GM20431 (cell line): Measurements from ENCODE around the gene INTS14.
"Not testable (repeated sequence)": the region's sequence is repeated elsewhere in the genome, so short reads cannot be mapped to it uniquely, and the experiment has no call there.

ENCODE experiments used
- in situ Hi-C: fragments of 300-500 bp; cut with MseI, MboI; formaldehyde crosslinking; loops from one replicate; pipeline ENCODE4 v1.15.0; 2020; ENCODE audit warnings: low sequenced_read_pairs; ENCODE audit not compliant: unreplicated experiment

The INTS14 gene

GRCh38 chr15:65587094-65587493, 23.8 kb downstream of the INTS14 start:
- in situ Hi-C loops, result no loop called here

- in situ Hi-C loops, result no loop called here
Observed at GRCh38 chr15:65584241-65584640, 26.7 kb downstream of the INTS14 start.

- in situ Hi-C loops, result no loop called here
Observed at GRCh38 chr15:65583701-65584100, 27.2 kb downstream of the INTS14 start.

- in situ Hi-C loops, result no loop called here
Observed at GRCh38 chr15:65580287-65580686, 30.6 kb downstream of the INTS14 start.

GRCh38 chr15:65579762-65580161, 31.2 kb downstream of the INTS14 start:
- in situ Hi-C loops, result no loop called here

GRCh38 chr15:65578904-65579728, 31.8 kb downstream of the INTS14 start:
- in situ Hi-C loops, result no loop called here

GRCh38 chr15:65577129-65577996, 33.6 kb downstream of the INTS14 start:
- in situ Hi-C loops, result no loop called here

GRCh38 chr15:65576664-65577063, 34.3 kb downstream of the INTS14 start:
- in situ Hi-C loops, result no loop called here

GRCh38 chr15:65571971-65572370, 39.0 kb downstream of the INTS14 start:
- in situ Hi-C loops, result no loop called here

- in situ Hi-C loops, result no loop called here
Observed at GRCh38 chr15:65569728-65570127, 41.2 kb downstream of the INTS14 start.

GRCh38 chr15:65561934-65562333, 49.0 kb downstream of the INTS14 start:
- in situ Hi-C loops, result no loop called here

GRCh38 chr15:65559941-65560340, 51.0 kb downstream of the INTS14 start:
- in situ Hi-C loops, result no loop called here

GRCh38 chr15:65558997-65559760, 51.8 kb downstream of the INTS14 start:
- in situ Hi-C loops, result no loop called here

- in situ Hi-C loops, result no loop called here
Observed at GRCh38 chr15:65558336-65558735, 52.6 kb downstream of the INTS14 start.

GRCh38 chr15:65556622-65557021, 54.3 kb downstream of the INTS14 start:
- in situ Hi-C loops, result no loop called here

- in situ Hi-C loops, result no loop called here
Observed at GRCh38 chr15:65553691-65554090, 57.2 kb downstream of the INTS14 start.

GRCh38 chr15:65552851-65553250, 58.1 kb downstream of the INTS14 start:
- in situ Hi-C loops, result not testable (repeated sequence)

GRCh38 chr15:65551183-65551582, 59.7 kb downstream of the INTS14 start:
- in situ Hi-C loops, result no loop called here

GRCh38 chr15:65550681-65551098, 60.2 kb downstream of the INTS14 start:
- in situ Hi-C loops, result no loop called here

- in situ Hi-C loops, result not testable (repeated sequence)
Observed at GRCh38 chr15:65549288-65549687, 61.6 kb downstream of the INTS14 start.
